AG20443 (cell line): ENCODE data around the gene DPP8.
"Not testable (repeated sequence)": the region's sequence is repeated elsewhere in the genome, so short reads cannot be mapped to it uniquely, and the experiment has no call there.

Experiments
- DNase-seq: peaks from one replicate; pipeline ENCODE4 v3.0.0; 2012; ENCODE audit warnings: low spot score, mixed read lengths

Gene DPP8

GRCh38 chr15:65516997-65517865 is at the start of gene DPP8:
Gene DPP8, minus strand, starts transcription at chr15:65517689. Its CDS starts 5,136 bp downstream, at chr15:65512553.
- peak; percentile 95 for DNase-seq

GRCh38 chr15:65561934-65562333 is 44.4 kb upstream of the DPP8 start:
- DNase-seq = no peak

- DNase-seq = no peak
Observed at GRCh38 chr15:65559941-65560340, 42.5 kb upstream of the DPP8 start.

DNA sequence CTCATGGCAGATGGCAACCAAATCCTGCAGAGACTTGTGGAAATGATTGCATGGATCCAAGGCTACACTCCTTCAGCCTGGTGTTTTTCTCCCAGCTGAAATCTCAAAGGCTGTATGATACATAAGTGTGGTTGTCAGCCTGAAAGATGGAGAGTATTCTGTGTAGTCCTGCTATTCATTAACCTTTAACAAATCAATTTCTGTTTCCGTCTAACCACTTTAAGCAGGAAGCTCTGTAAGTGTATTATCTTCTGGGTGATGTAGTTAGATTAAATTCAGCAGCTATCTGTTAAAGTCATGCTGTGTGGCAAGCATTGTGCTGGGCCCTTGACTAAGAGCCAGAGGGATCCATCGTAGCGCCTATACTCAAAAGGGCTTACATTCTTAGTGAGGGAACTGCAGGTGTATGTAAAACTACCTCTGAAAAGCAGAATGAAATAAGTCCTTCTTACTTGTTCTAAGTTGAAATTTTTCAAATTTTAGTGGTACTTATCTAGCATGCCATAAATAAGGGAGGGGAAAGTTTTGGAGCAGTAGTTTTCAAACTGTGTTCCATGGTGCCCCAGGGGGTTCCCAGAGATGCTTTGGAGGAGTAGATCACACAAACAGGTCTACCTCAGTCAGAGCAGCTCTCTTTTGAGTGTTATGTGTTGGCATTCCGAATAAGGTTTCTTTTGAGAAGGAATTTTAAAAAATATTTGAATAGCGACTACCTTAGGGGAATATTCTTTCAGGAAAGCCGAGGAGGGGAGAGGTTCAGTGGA is 41.7 kb upstream of the DPP8 start:
- no peak for DNase-seq

DNA sequence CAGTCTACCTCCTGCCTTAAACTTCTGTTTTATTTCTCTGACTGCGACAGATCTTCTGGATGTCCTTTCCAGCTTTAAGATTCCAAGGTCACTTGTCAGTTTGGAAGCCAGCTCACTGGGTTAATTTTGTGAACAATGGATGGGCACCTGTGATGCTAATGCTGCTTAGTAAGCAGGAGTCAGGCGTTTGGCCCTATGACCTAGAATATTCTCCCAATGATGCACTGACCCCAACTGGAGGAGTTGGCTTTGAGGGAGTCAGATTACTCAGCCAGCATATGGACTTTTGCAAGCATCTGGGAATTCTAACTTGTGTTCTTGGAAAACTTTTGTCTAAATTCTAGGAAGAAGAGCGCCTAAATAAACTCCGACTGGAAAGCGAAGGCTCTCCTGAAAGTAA is 40.8 kb upstream of the DPP8 start:
- peak; percentile 41 for DNase-seq

DNA sequence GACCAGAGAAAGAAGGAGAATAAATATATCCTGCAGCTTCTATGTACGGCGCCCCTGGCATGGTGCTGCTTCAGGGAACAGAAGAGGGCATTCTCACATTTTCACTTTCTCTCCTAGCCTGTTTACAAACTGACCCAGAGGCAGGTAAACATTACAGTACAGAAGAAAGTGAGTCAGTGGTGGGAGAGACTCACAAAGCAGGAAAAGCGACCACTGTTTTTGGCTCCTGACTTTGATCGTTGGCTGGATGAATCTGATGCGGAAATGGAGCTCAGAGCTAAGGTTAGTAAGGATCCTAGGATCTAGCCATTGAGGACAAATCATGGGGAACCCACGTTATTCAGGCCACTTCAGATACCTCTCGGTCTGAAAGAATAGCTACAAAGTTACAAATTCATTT is 39.1 kb upstream of the DPP8 start:
- DNase-seq = no peak

DNA sequence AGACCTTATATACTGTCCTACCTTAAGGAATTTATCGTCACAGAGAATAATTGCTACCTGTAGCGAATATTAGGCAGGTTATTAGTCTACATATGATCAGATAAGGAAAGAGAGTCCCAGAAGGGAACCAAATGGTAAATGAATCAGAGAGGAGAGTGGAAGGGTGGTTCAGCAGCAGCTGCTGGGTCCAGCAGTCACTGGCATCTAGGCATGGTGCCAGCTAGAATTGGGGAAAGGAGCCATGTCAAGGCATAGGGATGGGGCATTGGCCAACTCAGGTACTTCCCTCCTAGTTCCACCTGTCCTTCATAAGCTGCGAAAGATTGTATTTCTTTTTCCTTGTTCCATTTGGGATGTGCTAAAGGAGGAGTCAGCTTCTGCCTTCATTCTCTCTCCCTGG is 36.2 kb upstream of the DPP8 start:
- no peak for DNase-seq

DNA sequence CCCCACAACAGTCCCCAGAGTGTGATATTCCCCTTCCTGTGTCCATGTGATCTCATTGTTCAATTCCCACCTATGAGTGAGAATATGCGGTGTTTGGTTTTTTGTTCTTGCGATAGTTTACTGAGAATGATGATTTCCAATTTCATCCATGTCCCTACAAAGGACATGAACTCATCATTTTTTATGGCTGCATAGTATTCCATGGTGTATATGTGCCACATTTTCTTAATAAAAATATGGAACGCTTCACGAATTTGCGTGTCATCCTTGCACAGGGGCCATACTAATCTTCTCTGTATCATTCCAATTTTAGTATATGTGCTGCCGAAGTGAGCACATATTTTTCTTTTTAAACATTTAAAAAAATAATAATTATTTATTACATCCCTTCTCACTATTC is 35.4 kb upstream of the DPP8 start:
- not testable (repeated sequence) for DNase-seq

- DNase-seq = no peak
Observed at GRCh38 chr15:65551183-65551582, 33.7 kb upstream of the DPP8 start.

- no peak for DNase-seq
Observed at GRCh38 chr15:65550681-65551098, 33.2 kb upstream of the DPP8 start.

DNA sequence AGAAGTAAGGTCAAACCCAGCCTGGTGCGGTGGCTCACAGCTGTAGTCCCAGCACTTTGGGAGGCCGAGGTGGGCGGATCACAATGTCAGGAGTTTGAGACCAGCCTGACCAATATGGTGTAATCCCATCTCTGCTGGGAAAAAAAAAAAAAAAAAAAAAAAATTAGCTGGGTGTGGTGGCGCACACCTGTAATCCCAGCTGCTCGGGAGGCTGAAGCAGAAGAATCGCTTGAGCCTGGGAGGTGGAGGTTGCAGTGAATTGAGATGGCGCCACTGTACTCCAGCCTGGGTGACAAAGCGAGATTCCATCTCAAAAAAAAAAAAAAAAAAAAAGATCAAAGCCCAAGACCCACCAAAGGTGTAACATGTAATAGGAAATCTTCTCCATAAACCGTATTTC is 31.8 kb upstream of the DPP8 start:
- not testable (repeated sequence) for DNase-seq

DNA sequence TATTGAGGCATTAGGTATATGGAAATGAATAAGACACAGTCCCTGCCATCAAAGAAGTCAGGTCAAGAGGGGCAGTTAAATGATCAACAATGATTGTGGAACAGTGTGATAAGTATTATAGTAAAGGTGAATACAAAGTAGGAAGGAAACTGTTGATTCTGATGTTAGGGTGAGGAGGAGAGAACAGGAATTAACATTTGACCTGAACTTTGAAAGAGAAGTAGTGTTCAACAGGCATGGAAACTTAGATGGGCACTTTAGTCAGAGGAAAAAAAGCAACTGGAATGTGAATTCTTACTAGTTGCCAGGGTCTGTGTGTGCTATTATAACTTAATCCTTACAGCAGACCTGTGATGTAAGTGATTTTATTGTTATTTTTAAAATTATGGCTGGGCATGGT is 30.4 kb upstream of the DPP8 start:
- no peak for DNase-seq

GRCh38 chr15:65541231-65541820 is 23.8 kb upstream of the DPP8 start:
- DNase-seq = no peak

- no peak for DNase-seq
Observed at GRCh38 chr15:65540314-65540713, 22.8 kb upstream of the DPP8 start.

DNA sequence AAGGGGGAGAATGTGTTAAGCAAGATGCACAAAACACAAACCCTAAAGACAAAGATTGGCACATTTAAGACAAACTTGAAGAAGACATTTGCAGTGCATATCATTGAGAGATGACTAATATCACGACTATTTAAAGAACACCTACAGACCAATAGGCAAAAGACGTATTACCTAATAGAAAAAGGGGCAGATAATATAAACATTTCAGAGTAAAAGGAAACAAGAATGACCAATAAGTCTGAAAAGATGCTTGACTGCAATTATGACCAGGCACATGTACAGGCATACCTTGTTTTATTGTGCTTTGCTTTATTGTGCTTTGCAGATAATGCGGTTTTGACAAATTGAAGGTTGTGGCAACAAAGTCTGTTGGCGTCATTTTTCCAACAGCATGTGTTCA is 17.7 kb upstream of the DPP8 start:
- DNase-seq = no peak

GRCh38 chr15:65533057-65533756 is 15.7 kb upstream of the DPP8 start:
- DNase-seq = no peak

DNA sequence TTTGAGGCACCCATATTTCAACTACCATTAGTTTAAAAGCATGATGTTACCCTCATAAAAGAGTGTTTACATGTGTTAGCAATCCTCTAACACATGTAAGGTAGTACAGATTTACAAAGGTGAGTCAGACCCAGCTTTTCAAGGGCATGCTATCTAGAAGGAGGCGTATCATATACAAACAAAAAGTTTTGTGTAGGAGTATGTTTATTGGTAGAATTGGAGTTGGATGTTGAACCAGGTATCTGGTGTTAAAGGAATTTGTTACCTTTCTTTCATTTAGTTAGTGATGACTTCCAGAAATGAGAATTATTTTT is 15.2 kb upstream of the DPP8 start:
- DNase-seq = no peak

- peak; percentile 99 for DNase-seq
Observed at GRCh38 chr15:65530318-65531111, 13.0 kb upstream of the DPP8 start, which contains the start of gene HACD3. Gene HACD3, plus strand, starts transcription at chr15:65530463. Its CDS starts 169 bp downstream, at chr15:65530632.

GRCh38 chr15:65529762-65530317 is 12.4 kb upstream of the DPP8 start:
- DNase-seq = peak; percentile 14

DNA sequence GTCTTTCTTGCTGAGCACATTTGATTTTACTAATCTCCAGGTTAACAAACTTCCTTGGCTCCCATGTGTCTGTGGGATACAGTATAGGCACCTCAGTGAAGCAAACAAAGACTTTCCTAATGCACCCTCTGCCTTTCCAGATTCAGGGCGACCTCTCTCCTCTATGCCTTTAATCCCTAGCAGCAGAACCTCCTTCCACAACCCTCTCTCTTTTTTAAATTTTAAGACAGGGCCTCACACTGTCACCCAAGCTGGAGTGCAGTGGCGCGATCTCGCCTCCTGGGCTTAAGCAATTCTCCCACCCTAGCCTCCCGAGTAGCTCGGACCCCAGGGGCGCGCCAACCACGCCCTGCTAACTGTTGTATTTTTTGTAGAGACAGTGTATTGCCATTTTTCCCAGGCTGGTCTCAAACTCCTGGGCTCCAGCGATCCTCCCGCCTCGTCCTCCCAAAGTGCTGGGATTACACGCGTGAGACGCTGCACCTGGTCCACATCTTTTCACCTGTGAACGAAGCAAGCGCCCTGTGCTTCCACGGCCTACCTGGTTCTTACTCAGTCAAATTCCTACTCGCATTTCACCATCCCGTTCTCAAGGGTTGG is 11.1 kb upstream of the DPP8 start:
- DNase-seq = no peak

DNA sequence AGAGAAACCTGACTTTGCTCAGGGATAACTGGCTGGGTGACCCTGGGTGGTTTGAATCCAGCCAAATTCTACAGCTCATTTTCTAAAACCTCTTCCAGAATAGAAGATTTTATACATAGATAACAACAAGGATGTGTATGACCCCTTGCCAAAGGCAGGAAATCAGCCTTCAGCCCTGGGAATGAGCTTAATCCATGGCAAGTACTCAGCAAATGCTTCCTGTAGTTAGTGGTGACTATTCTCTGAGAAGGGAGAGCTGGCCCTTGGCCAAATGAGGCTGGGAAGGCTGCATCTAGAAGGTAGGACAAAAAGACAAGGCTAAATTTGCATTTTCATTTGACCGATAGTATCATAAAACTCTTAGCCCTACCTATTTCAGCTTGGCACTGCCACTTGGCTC is 8.1 kb upstream of the DPP8 start:
- DNase-seq = no peak
